Heart right ventricle (tissue), 12 donors: ENCODE measurements around the gene ZNG1A. TPM values are rescaled to one million over a fixed set of nuclear protein-coding genes. Genes with fewer than 3 reads are reported as not detected.

Experiments
- polyA plus RNA-seq, 2 donors: library from polyadenylated mRNA; stranded (reverse); fragments of 200-250 nt; gene quantifications; one replicate each; pipeline ENCODE4 v1.2.3, GENCODE V29; 2013
- total RNA-seq, 10 donors: library from RNA; stranded (reverse); fragmentation: NEBNext Ultra II Directional in 3 of 10; extraction: Animal tissue kit (Norgen Biotek cat#: 25700) in 3 of 10; gene quantifications; one replicate each; pipeline versions ENCODE4 v1.2.1 to v1.2.4, GENCODE V29; 2021 to 2023
- donor health status: ischemic (EF 13 %, LVEDD 7.1; RV severe dilation, severe dysfunction).
- donor health status: healthy with polysubstance abuse.
- donor health status: DM: no; HTN: yes; CAD: no.
- donor health status: DM: no; HTN: no; CAD: no.
- donor health status: ischemic (EF 25% LVEDD 6.9; RV normal size, moderate dysfunction).
- donor health status: ischemic (EF 25% LVEDD 5.7; RV mildly dilated, moderate dysfunction).
- donor health status: healthy.
- donor health status: nonischemic (EF 11% LVEDD 7.7; RV severe dilation, severe dysfunction).
- donor health status: DM: yes; HTN: yes; CAD: no.
- donor health status: PGD.
- donor health status: ischemic (EF 29% LVEDD 5.4; RV normal size, mild dysfunction).
- donor health status: nonischemic (EF 23%, LVEDD 6.1; RV moderate dilation, normal function).

The ZNG1A gene
- total and polyA plus RNA-seq, 12 donors: 14.2 to 43.4 (median 19.9) TPM

Other genes starting within 250 kb of the ZNG1A start
- gene WASHC1, start 149.6 kb downstream of the ZNG1A start, total RNA-seq: 10 to 100 TPM in 3 of 10 donors, 1 to 10 TPM in 7; 6.0 to 14.2 (median 8.3) TPM
- gene WASHC1, start 149.6 kb downstream of the ZNG1A start, polyA plus RNA-seq: 10 to 100 TPM; 11.8 to 18.8 TPM
- gene FOXD4, start 60.6 kb downstream of the ZNG1A start, total RNA-seq: under 1 TPM in 5 of 10 donors, not detected in 5; 0.11 to 0.27 (median 0.13) TPM
- under 1 TPM in 1 of 2 donors, not detected in 1; 0.23 TPM for gene FOXD4, start 60.6 kb downstream of the ZNG1A start, polyA plus RNA-seq
- gene DOCK8, start 35.8 kb upstream of the ZNG1A start, total RNA-seq: 10 to 100 TPM in 1 of 10 donors, 1 to 10 TPM in 9; 1.6 to 24.3 (median 2.8) TPM
- gene DOCK8, start 35.8 kb upstream of the ZNG1A start, polyA plus RNA-seq: 1 to 10 TPM in 1 of 2 donors, under 1 TPM in 1; 0.83 to 2.2 TPM